Mesothelial cell of epicardium (in vitro differentiated cells): ENCODE data around the gene TLR6. TPM values are rescaled to one million over a fixed set of nuclear protein-coding genes. Genes with fewer than 3 reads are reported as not detected.

Source experiments
- DNase-seq, 2 experiments: peaks; one replicate each; pipeline ENCODE4 v3.0.0; 2021; ENCODE audit warnings: low spot score in 2 of 2; ENCODE audit not compliant: unreplicated experiment in 2 of 2
- H3K27ac Mint-ChIP-seq: 2 replicates; pipeline ENCODE4 v1.8.0; 2021; ENCODE audit warnings: mixed read lengths
- H3K27me3 Mint-ChIP-seq: 2 replicates; pipeline ENCODE4 v1.8.0; 2021; ENCODE audit warnings: low read depth, mixed read lengths
- H3K36me3 Mint-ChIP-seq: 2 replicates; pipeline ENCODE4 v1.8.0; 2021; ENCODE audit warnings: mixed read lengths
- H3K4me1 Mint-ChIP-seq: 2 replicates; pipeline ENCODE4 v1.8.0; 2021; ENCODE audit warnings: mixed read lengths
- H3K4me3 Mint-ChIP-seq: 2 replicates; pipeline ENCODE4 v1.8.0; 2021; ENCODE audit warnings: mild to moderate bottlenecking, moderate library complexity, mixed read lengths
- H3K9me3 Mint-ChIP-seq: 2 replicates; pipeline ENCODE4 v1.8.0; 2021; ENCODE audit warnings: mixed read lengths
- total RNA-seq: library from RNA; stranded (reverse); gene quantifications from 3 replicates; pipeline ENCODE4 v1.2.1, GENCODE V29; 2021
- TF ChIP-seq, protein P1 (sequence below): fragments of 200-600 bp; sonication (generic); IDR thresholded peaks from one replicate; pipeline ENCODE4 v1.5.0; 2021; ENCODE audit warnings: antibody characterized with exemption; ENCODE audit not compliant: unreplicated experiment

Gene TLR6
- total RNA-seq, 1 donor from 2014 or later: 0.98 TPM

DNA sequence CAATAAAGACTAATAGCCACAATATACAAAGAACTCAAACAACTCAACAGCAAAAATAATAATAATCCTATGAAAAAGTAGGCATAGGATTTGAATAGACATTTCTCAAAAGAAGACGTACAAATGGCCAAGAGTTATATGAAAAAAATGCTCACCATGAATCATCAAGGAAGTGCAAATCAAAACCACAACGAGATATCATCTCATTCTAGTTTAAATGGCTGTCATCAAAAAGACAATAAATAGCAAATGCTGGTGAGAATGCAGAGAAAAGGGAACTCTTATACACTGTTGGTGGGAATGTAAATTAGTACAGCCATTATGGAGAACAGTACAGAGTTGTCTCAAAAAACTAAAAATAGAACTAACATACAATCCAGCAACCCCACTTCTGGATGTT, 18.8 kb downstream of the TLR6 start:
- DNase-seq: no peak
- Mint-ChIP-seq H3K4me1 (no peaks in the 10 kb centered on the region), H3K27me3 (peaks cover 10% of the 10 kb centered on the region), H3K4me3 (no peak overlapping the region), H3K9me3 (peaks cover 41% of the 10 kb centered on the region), H3K27ac (no peak overlapping the region), H3K36me3 (peaks cover 6% of the 10 kb centered on the region)
- TF ChIP-seq, protein P1, sequence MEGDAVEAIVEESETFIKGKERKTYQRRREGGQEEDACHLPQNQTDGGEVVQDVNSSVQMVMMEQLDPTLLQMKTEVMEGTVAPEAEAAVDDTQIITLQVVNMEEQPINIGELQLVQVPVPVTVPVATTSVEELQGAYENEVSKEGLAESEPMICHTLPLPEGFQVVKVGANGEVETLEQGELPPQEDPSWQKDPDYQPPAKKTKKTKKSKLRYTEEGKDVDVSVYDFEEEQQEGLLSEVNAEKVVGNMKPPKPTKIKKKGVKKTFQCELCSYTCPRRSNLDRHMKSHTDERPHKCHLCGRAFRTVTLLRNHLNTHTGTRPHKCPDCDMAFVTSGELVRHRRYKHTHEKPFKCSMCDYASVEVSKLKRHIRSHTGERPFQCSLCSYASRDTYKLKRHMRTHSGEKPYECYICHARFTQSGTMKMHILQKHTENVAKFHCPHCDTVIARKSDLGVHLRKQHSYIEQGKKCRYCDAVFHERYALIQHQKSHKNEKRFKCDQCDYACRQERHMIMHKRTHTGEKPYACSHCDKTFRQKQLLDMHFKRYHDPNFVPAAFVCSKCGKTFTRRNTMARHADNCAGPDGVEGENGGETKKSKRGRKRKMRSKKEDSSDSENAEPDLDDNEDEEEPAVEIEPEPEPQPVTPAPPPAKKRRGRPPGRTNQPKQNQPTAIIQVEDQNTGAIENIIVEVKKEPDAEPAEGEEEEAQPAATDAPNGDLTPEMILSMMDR: no peak

DNA sequence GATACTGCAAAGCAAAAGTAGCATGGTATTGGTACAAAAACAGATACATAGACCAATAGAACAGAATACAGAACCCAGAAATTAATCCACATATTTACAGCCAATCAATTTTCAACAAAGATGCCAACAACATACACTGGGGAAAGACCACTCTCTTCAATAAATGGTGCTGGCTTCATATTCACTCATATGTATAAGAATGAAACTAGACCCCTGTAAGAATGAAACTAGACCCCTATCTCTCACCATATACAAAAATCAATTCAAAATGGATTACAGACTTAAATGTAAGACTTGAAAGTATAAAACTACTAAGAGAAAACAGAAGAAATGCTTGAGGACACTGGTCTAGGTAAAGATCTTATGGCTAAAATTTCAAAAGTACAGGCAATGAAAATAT, 19.3 kb downstream of the TLR6 start:
- Mint-ChIP-seq H3K4me1 (no peaks in the 10 kb centered on the region), H3K4me3 (no peak overlapping the region), H3K9me3 (peaks cover 41% of the 10 kb centered on the region), H3K27ac (no peak overlapping the region), H3K36me3 (peaks cover 6% of the 10 kb centered on the region), H3K27me3 (peaks cover 10% of the 10 kb centered on the region)
- TF ChIP-seq, protein P1: no peak
- DNase-seq: no peak

GRCh38 chr4:38834570-38834969, 22.0 kb downstream of the TLR6 start:
- Mint-ChIP-seq H3K4me3 (no peak overlapping the region), H3K27me3 (peaks cover 10% of the 10 kb centered on the region), H3K27ac (no peak overlapping the region), H3K36me3 (peaks cover 6% of the 10 kb centered on the region), H3K4me1 (no peaks in the 10 kb centered on the region), H3K9me3 (peaks cover 52% of the 10 kb centered on the region)
- no peak for DNase-seq
- TF ChIP-seq, protein P1: no peak

DNA sequence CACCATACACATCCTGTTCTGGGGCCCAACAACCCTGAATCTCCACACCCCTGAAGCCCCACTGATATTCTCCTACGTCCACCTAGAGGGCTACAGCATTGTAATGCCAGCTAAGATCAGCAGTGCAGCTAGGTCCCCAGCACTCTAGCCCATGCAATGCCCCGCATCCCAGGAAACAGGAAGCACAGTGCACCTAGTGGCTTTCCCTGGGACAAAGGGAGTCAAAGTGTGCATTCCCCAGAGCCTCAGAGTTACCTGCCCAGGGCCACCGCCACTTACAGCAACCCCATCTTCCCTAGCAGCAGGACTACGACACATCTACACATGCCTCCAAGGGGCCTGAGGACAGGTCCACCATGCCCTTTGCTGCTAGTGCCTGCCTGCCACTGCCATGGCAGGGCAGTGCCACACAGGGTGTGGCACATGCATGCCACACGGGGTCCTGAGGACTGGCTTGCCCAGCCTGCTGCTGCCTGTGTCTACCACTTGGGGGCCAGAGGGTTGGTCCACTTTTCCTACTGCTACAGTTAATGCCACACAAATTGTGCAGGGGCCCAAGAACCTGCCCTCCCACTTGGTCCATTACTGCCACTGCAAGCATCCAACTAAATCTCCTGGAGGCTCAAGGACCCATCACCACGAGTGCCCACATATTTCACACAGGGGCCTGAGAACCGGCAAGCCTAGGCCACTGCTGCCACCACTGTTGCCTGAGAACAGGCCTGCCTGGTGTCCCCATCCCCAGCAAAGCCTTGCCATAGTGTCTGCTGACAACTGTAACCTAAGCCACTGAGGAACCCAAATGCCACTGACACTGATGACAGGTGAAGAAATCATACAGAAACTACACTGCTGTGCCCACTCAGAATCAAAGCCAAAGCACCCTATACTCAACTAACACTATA, 23.7 kb downstream of the TLR6 start:
- DNase-seq: no peak
- peaks cover 52% of the 10 kb centered on the region for H3K9me3 Mint-ChIP-seq

GRCh38 chr4:38832206-38832605, 24.4 kb downstream of the TLR6 start:
- DNase-seq: no peak
- peaks cover 45% of the 10 kb centered on the region for H3K9me3 Mint-ChIP-seq
- H3K36me3 Mint-ChIP-seq: peaks cover 2% of the 10 kb centered on the region

More for the DNA sequence above, 23.7 kb downstream of the TLR6 start:
- Mint-ChIP-seq H3K27me3 (peaks cover 5% of the 10 kb centered on the region), H3K27ac (no peak overlapping the region), H3K4me1 (no peaks in the 10 kb centered on the region), H3K4me3 (no peak overlapping the region), H3K36me3 (peaks cover 6% of the 10 kb centered on the region)
- TF ChIP-seq, protein P1: no peak

More at GRCh38 chr4:38832206-38832605, 24.4 kb downstream of the TLR6 start:
- H3K27ac Mint-ChIP-seq: no peak overlapping the region
- TF ChIP-seq, protein P1: no peak
- no peaks in the 10 kb centered on the region for H3K4me1 Mint-ChIP-seq
- no peaks in the 10 kb centered on the region for H3K27me3 Mint-ChIP-seq
- no peak overlapping the region for H3K4me3 Mint-ChIP-seq
